Esophagus muscularis mucosa (tissue), 4 donors: ENCODE data around the gene ERAP2. TPM values are rescaled to one million over a fixed set of nuclear protein-coding genes. Genes with fewer than 3 reads are reported as not detected.

Source experiments
- DNase-seq: peaks from one replicate; pipeline ENCODE4 v3.0.0-alpha.2; 2017; ENCODE audit errors: extremely low spot score
- H3K27ac ChIP-seq, 4 donors: fragments of 200-600 bp; sonication (generic); replicated peaks in 1 of 4; 1 replicate in 3 of 4; 2 replicates in 1 of 4; pipeline ENCODE4 v1.5.1; 2016 to 2019; ENCODE audit warnings: mild to moderate bottlenecking in 1 of 4
- H3K27me3 ChIP-seq, 4 donors: fragments of 200-600 bp; sonication (generic); one replicate each; pipeline versions ENCODE4 v1.5.1 to v1.6.0; 2016 to 2019
- H3K36me3 ChIP-seq, 4 donors: fragments of 200-600 bp; sonication (generic); one replicate each; pipeline ENCODE4 v1.5.1; 2016 to 2019
- H3K4me1 ChIP-seq, 4 donors: fragments of 200-600 bp; sonication (generic); one replicate each; pipeline ENCODE4 v1.5.1; 2016 to 2019
- H3K4me3 ChIP-seq, 4 donors: fragments of 200-600 bp; sonication (generic); 1 replicate in 2 of 4; 2 replicates in 2 of 4; pipeline ENCODE4 v1.5.1; 2016 to 2019; ENCODE audit warnings: mild to moderate bottlenecking in 4 of 4, moderate library complexity in 1 of 4
- H3K9me3 ChIP-seq, 4 donors: fragments of 200-600 bp; sonication (generic); 1 replicate in 3 of 4; 2 replicates in 1 of 4; pipeline ENCODE4 v1.5.1; 2016 to 2019
- EP300 ChIP-seq: sonication (generic); formaldehyde crosslinking; IDR thresholded peaks from one replicate; pipeline ENCODE4 v1.6.1; 2017; ENCODE audit warnings: antibody characterized with exemption
- POLR2A ChIP-seq: fragments of 450-650 bp; IDR thresholded peaks from one replicate; pipeline ENCODE4 v1.6.1; 2017; ENCODE audit warnings: antibody characterized with exemption, moderate library complexity, mild to moderate bottlenecking, low read depth
- POLR2AphosphoS5 ChIP-seq, 2 donors: sonication (generic); formaldehyde crosslinking; IDR thresholded peaks; one replicate each; pipeline ENCODE4 v1.6.1; 2017; ENCODE audit warnings: antibody characterized with exemption in 2 of 2
- WGBS: methylation state at CpG from one replicate; pipeline ENCODE4 v1.1.5; 2018; 5-methylcytosine and 5-hydroxymethylcytosine counted together
- intact Hi-C: fragments of 100-400 bp; cut with DNase I; formaldehyde crosslinking; loops from one replicate; pipeline ENCODE4 v1.15.1; 2023
- total RNA-seq, 4 donors: library from RNA; depleted of rRNA; stranded (reverse); fragments of >200 nt; gene quantifications; one replicate each; pipeline versions ENCODE4 v1.1.0 to v1.2.1, GENCODE V29; 2016
- TF ChIP-seq, protein P1 (sequence below), 3 experiments: fragments of 200-600 bp in 2 of 3; fragments of 450-650 bp in 1 of 3; sonication (generic) in 2 of 3; IDR thresholded peaks; one replicate each; pipeline ENCODE4 v1.5.1; 2017 to 2019; ENCODE audit warnings: antibody characterized with exemption in 3 of 3, mild to moderate bottlenecking in 2 of 3, moderate library complexity in 1 of 3

The ERAP2 gene
- total RNA-seq, 4 donors from 2014 or later = 6.6 to 12.3 (median 7.3) TPM

DNA sequence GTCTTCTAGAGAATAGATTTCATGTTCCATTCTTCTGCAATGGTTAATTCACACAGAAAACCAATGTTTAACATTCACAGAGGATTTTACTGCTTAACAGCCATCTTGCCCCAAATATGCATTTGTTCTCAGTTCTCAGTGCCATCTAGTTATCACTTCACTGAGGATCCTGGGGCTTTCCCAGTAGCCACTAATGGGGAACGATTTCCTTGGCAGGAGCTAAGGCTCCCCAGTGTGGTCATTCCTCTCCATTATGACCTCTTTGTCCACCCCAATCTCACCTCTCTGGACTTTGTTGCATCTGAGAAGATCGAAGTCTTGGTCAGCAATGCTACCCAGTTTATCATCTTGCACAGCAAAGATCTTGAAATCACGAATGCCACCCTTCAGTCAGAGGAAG is 3.4 kb downstream of the ERAP2 start:
- peaks cover 7 to 37% (median 33%) of the 10 kb centered on the region in 4 donors for H3K4me1 ChIP-seq
- no peak overlapping the region for H3K4me3 ChIP-seq
- no peak for TF ChIP-seq POLR2A
- no peak for TF ChIP-seq POLR2AphosphoS5 (IDR thresholded peaks at IDR 0.05)
- TF ChIP-seq, protein P1, sequence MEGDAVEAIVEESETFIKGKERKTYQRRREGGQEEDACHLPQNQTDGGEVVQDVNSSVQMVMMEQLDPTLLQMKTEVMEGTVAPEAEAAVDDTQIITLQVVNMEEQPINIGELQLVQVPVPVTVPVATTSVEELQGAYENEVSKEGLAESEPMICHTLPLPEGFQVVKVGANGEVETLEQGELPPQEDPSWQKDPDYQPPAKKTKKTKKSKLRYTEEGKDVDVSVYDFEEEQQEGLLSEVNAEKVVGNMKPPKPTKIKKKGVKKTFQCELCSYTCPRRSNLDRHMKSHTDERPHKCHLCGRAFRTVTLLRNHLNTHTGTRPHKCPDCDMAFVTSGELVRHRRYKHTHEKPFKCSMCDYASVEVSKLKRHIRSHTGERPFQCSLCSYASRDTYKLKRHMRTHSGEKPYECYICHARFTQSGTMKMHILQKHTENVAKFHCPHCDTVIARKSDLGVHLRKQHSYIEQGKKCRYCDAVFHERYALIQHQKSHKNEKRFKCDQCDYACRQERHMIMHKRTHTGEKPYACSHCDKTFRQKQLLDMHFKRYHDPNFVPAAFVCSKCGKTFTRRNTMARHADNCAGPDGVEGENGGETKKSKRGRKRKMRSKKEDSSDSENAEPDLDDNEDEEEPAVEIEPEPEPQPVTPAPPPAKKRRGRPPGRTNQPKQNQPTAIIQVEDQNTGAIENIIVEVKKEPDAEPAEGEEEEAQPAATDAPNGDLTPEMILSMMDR (IDR thresholded peaks at IDR 0.05) = no peak
- no peak for TF ChIP-seq EP300
- DNase-seq = no peak
- H3K27me3 ChIP-seq = no peaks in the 10 kb centered on the region
- H3K36me3 ChIP-seq = peaks cover 0 to 2% (median 0%) of the 10 kb centered on the region in 4 donors
- no peak overlapping the region for H3K27ac ChIP-seq
- H3K9me3 ChIP-seq = no peaks in the 10 kb centered on the region
- intact Hi-C loops = loop anchor here (5.0 kb wide), 1 partner anchor 58 kb away; the partner anchor contains the start of gene LNPEP
- WGBS = 96% methylated on average over 3 of the region's 3 CpGs

DNA sequence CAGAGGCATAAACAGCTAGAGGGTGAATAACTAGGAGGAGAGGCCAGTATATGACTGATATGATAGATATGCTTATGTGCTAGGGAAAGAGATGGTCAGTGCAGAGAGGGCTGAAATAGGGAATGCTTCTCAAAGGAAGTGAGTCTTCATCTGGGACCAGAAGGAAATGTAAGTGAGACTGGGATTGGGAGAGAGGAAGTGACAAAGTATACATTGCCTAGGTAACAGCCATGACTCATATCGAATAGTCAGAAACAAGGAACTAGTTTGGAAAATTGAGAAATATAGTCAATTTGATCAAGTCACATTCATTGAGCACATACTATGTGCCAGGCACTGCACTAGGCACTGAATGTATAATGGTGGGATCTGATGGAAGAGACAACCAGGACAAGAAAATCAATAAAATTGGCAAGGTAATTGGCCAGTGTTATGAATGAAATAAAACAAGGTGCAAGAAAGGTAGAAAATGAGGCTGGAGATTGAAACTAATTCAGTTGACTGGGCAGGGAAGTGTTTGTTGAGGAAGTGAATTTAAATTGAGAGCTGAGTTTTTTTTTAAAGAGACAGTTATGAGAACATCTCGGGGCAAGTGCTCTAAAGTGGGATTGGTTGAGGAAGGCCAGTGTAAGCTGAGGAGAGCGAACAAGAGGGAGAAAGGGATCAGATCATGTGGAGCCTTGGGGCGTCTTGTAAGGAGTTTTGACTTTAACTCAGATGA is 4.3 kb downstream of the ERAP2 start:
- 86% methylated on average over 4 of the region's 4 CpGs for WGBS
- intact Hi-C loops = no loop called here
- peaks cover 0 to 8% (median 0%) of the 10 kb centered on the region in 4 donors for H3K36me3 ChIP-seq

DNA sequence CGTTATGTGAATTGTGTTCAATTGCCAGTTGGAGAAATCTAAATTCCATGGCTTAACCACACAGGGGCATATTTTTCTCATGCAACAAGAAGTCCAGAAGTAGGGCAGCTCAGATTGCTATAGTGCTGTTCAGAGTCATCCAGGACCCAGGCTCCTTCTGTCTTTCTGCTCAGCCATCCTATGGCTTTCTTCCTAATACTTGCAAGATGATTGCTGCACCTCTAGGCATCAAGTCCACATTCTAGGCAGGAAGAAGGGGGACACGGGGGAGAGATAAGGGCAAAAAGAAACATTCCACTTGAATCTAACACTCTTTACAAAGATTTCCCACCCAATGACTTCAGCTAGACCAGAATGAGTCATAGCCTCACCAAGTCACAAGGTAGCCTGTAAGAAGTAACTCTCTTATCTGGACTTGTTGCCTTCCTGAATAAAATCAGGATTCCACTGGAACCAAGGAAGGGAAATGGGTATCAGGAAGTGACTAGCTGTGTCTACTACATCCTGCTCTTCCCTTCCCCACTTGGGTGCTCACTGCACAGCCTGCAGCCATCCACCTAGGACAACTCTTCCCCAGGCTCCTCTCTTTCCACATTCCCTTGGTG is 5.3 kb downstream of the ERAP2 start:
- intact Hi-C loops = no loop called here
- Histone ChIP-seq H3K27me3 (no peaks in the 10 kb centered on the region), H3K9me3 (no peaks in the 10 kb centered on the region), H3K27ac (no peak overlapping the region), H3K4me3 (no peak overlapping the region), H3K4me1 (peaks cover 3 to 29% (median 22%) of the 10 kb centered on the region in 4 donors), H3K36me3 (peaks cover 0 to 11% (median 0%) of the 10 kb centered on the region in 4 donors)
- WGBS = 81% methylated on average over 2 of the region's 2 CpGs
- no peak for DNase-seq
- no peak for TF ChIP-seq EP300
- TF ChIP-seq POLR2A = no peak
- TF ChIP-seq POLR2AphosphoS5 (IDR thresholded peaks at IDR 0.05) = no peak
- TF ChIP-seq, protein P1 (IDR thresholded peaks at IDR 0.05) = no peak

More for the DNA sequence above, 4.3 kb downstream of the ERAP2 start:
- DNase-seq = no peak
- Histone ChIP-seq H3K27ac (no peak overlapping the region), H3K27me3 (no peaks in the 10 kb centered on the region), H3K4me3 (no peak overlapping the region), H3K9me3 (no peaks in the 10 kb centered on the region), H3K4me1 (peaks cover 7 to 33% (median 29%) of the 10 kb centered on the region in 4 donors)
- TF ChIP-seq POLR2A (no peak), EP300 (no peak), POLR2AphosphoS5 (IDR thresholded peaks at IDR 0.05) (no peak)
- TF ChIP-seq, protein P1 (IDR thresholded peaks at IDR 0.05) = no peak

DNA sequence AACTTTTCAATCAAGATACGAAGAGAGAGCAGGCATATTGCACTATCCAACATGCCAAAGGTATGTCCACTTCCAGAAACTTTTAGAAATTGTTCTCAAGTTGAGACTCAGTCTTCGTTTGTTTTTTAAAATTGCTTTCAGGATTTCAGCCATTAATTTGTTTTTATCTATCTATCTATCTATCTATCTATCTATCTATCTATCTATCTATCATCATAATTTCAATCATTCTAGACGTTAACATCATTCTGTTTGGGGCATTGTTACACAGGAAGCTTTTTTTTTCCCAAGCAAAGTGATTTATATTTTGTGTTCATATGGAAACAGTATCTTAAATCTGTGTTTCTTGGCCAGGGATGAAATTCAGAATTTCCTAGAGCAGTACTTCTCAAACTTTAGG is 7.6 kb downstream of the ERAP2 start:
- Histone ChIP-seq H3K9me3 (no peaks in the 10 kb centered on the region), H3K36me3 (peaks cover 0 to 24% (median 6%) of the 10 kb centered on the region in 4 donors), H3K4me1 (peaks cover 0 to 21% (median 9%) of the 10 kb centered on the region in 4 donors), H3K27ac (no peak overlapping the region), H3K27me3 (no peaks in the 10 kb centered on the region), H3K4me3 (no peak overlapping the region)
- DNase-seq = no peak
- no peak for TF ChIP-seq EP300
- TF ChIP-seq POLR2AphosphoS5 (IDR thresholded peaks at IDR 0.05) = no peak
- no peak for TF ChIP-seq POLR2A
- TF ChIP-seq, protein P1 (IDR thresholded peaks at IDR 0.05) = no peak
- intact Hi-C loops = no loop called here
- WGBS = 93% methylated on average over 3 of the region's 3 CpGs
